Activated CD4-positive, alpha-beta T cell treated with anti-CD3 and anti-CD28 coated beads, Interleukin-2, Interleukin-6, amounts not matched to agents 100 ng/mL and 50 ng/mL, durations not matched to agents 16 hours and 8 hours (primary cell): ENCODE measurements around the gene CCR3.
"Not testable (repeated sequence)": the region's sequence is repeated elsewhere in the genome, so short reads cannot be mapped to it uniquely, and the experiment has no call there.

Experiments
- DNase-seq: peaks from one replicate; pipeline ENCODE4 v3.0.0-alpha.2; 2020

CCR3 gene

DNA sequence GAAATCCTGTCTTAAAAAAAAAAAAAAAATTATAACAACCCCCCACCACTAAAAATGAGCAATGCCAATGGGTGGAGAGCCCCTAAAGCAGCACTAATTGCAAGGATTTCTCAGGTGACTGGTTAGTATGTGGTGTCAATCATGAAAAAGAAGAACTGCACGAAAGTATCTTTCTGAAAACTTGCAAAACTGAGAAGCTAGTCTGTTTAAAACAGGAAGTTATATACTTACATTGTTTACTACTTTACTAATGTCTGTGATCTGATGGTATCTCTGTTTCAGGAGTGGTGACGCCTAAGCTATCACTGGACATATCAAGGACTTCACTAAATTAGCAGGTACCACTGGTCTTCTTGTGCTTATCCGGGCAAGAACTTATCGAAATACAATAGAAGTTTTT is at the start of gene CCR3:
Gene CCR3, plus strand, starts transcription at position 341 of the 400 bp plus-strand sequence. CDS start 22,699 bp downstream, outside the sequence.
- no peak for DNase-seq

DNA sequence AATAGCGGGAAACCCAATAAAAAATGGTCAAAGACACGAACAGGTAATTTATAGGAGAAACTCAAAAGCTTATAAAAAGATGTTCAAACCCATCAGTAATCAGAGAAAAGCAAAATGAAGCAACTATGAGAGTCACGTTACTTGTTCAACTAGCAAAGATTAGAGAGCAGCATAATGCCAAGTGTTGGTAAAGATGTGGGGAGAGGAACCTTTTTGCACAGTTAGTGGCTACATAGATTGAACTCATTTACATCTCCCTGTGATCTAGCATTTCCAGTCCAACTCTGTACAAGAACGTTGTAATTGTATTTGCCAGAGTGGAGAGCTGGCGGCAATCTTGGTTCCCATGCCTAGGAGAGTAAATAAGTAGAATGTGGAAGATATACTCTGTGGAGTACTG is 49.3 kb upstream of the CCR3 start:
- DNase-seq = no peak

DNA sequence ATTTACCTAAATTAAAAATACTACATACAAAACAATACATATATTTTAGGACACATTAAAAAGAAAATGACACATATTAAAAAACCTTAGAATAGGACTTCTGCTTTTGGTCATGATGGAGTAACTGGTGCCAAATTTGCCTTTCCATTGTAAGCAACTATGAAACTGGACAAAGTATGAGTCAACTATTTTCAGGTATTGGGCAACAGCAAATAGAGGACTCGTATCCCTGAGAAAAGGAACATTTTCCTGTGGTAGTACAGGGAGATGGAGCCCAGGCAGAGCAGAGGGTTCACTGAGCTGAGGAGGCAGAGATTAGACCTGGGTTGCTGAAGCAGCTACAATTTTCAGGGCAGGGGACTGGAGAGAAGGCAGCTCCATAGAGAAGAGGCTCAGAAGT is 48.8 kb upstream of the CCR3 start:
- DNase-seq = no peak

DNA sequence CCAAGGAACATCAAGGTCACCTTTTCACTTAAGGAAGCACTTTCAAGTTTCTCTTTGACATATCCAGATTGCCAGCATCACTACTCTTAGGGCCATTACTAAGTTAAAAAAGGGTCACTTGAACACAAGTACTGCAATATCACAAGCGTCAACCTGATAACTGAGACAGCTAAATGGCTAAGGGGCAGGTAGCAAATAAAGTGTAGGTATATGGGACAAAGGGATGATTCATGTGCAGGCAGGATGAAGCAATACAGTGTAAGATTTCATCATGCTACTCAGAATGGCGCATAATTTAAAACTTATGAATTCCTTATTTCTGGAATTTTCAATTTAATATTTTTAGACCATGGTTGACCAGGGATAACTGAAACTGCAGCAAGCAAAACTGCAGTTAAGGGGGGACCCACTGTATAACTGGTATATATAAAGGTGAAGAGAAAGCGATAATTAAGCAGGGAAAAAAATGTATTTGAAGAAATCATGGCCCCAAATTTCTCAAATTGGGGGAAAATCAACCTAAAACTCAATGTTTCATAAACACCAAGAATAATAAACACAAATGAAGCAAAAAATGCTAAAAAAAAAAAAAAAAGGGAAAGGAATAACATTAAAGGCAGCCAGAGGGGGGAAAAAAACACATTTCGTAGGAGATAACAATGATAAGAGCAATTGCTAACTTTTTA is 47.2 kb upstream of the CCR3 start:
- DNase-seq = no peak

DNA sequence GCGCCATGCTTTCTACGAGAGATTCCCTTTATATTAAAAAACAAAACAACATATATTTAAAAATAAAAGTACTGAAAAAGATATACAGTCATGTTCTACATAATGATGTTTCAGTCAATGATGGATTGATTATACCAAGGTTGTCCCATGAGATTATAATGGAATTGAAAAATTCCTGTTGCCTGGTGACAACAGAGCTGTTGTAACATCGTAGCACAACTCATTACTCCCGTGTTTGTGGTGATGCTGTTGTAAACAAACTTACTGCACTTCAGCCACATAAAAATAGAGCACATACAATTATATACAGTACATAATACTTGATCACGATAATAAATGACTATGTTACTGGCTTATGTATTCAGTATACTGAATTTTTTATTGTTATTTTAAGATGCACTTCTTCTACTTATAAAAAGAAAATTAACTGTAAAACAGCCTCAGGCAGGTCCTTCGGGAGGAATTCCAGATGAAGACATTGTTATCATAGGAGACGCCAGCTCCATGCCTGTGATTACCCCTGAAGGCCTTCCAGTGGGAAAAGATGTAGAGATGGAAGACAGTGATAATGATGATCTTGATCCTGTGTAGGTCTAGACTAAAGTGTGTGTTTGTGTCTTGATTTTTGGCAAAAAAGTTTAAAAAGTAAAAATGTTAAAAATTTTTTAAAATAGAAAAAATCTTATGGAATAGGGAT is 45.9 kb upstream of the CCR3 start:
- DNase-seq = no peak

DNA sequence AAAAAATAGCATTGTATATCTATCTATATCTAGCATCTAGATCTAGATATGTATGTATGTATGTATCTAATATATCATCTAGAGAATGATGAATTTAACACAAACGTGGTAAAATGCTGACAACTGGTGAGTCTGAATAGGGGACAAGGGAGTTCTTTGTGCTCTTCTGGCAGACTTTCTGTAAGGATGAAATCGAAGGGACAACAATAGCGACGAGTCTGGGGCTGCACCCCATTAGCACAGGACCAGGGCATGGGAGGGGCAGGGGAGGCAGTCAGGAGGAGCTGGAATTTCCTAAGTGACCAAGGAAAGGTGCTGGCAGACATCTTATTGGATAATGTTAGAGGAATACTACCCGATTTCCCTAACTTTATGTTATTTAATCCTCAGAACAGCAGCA is 42.0 kb upstream of the CCR3 start:
- no peak for DNase-seq

DNA sequence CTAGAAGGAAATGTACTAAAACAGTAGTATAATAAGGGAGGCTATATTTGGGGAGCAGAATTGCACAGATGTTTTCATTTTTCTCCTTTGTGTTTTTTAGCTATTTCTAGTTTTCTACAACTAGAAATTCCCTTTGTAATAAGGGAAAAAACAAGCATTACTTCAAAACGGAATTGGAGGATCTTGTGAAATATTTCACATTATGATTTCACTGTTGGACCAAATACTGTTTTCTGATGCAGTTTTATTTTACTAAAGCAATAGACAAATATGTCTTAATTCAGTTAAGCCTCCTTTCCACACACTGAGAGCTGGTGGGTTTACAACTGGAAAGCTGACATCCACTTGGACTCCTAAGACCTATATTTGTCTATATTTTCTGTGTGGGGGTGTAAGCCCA is 41.5 kb upstream of the CCR3 start:
- no peak for DNase-seq

DNA sequence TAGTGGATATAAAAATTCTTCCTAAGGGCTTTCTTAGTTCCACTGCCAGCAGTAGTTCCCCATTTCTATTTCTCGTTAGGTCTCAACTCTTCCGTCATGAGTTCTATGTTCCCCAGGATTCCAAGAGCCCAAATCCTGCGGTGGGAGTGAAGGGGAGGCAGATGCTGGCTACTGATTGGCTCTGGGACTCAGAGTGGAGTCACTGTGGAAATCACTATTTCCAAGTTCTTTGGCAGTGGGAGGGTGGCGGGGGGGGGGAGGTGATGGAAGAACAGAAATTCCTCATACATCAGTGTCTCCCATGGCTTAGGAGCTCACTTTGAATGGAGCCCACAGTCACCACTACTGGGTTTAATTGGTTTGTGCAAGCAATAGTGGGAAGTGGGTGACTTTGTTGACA is 39.7 kb upstream of the CCR3 start:
- no peak for DNase-seq

DNA sequence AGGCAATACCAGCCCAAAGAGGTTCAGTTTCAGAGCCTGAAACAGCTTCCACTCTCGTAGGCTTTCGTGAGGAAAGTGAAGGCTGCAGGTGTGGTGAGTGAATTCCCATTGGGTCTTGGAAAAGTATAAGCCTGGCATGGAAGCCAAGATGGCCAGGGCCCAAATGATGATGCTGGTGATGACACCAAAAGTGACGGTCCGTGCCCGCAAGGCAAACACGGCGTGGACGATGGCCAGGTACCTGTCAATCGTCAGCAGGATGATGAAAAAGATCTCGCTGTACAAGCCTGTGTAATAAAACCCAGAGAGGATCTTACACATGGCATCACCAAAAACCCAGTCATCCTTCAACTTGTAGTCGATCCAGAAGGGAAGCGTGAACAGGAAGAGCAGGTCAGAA is 38.6 kb upstream of the CCR3 start:
- no peak for DNase-seq

DNA sequence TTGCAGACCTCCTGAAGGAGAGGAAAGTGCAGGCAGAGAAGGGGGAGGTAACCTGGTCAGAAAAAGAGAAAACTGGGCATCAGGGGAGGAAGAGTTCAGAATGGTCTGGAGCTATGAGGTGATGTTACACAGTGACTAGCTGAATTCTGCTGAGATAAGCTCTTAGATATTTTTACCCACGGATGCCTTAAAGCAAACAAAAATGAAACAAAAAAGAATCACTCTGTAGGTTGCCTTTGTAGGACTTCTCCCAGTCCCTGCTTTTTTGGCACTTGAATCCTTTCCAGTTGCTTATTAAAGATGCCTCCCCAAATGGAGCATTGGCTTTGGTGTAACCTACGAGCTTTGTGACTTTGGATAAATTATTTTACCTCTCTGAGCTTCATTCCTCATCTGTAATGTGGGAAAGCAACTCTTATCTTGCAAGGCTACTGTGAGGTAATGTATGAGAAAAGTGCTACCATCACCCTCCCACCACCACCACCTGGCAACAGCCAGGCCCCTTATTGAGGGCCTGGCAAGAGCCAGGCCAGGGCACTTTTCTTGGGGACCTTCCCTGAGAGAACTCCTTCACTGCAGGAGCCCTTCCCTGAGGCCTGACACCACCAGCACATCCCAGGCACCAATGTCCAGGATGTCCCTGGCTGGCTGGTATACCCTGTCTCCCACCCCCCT is 36.8 kb upstream of the CCR3 start:
- no peak for DNase-seq

DNA sequence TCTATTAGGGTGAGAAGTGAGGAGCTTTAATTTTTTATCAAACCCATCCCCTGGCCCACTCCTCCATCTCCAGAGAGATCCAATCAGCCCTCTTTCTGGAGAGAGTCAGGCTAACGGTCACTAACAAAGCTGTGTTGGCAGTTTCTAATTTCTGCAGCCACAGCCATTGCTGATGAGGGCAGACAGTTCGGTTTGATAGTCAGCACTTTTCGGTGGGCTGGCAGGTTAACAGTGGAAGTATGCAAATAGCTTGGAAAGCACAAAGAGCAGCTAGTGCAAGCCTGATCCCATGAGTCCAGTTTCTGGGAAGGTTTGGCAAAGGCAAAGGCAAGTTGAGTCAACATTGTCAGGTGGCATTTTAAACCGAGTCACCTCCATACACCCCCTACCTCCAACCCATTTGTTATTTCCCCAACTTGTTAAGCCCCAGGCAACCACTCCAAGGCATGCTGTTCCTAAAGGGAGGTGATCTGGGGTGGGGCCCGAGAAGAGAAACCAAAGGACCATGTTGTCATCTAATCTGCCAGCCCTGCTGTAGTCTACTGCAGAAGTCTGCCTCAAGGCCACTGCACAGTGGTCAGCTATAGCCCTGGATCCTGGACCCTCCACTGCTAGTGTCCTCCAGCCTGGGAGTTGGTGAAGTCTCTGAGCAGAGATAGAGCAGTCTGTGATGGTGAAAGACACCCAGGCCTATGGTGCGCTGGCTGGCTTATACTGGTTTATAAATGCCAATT is 35.8 kb upstream of the CCR3 start:
- no peak for DNase-seq

DNA sequence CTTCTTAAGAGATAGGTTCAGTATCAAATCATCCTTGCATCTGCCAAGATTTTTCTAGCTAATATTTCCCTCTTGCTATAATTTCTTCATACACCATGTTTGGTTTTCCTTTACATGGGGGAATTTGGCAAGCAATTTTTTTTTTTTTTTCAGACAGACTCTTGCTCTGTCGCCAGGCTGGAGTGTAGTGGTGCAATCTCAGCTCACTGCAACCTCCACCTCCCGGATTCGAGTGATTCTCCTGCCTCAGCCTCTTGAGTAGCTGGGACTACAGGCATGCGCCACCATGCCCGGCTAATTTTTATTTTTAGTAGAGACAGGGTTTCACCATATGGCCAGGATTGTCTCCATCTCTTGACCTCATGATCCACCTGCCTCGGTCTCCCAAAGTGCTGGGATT is 34.7 kb upstream of the CCR3 start:
- DNase-seq = not testable (repeated sequence)

DNA sequence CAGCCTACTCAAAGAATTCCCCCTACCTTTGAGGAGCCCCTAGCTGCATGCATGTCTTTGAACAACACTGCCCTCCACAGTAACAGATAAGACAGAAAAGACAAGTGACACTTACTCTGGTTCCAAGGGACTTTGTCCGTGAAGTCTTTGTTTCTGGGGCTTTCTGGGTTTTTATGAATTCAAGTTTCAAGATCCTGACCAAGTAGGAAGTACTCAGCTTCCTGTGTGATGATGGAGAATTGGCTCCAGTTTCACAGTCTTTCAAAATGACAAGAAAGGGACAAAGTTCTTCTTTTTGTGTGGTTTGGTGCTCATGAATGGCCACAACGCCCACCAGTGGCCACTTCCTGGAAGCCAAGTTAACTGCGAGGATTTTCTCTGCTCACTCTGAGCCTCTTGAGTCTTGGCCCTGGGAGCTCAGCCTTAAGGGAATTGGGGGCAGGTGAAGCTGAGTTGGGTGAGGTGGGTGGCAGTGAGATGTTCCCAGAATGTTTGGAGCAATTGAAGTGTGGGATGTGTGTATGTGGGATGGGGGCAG is 34.0 kb upstream of the CCR3 start, which contains the start of gene CCR1:
Gene CCR1, minus strand, starts transcription at position 147 of the 538 bp plus-strand sequence. CDS start 4,000 bp downstream, outside the sequence.
- peak; percentile 75 for DNase-seq

DNA sequence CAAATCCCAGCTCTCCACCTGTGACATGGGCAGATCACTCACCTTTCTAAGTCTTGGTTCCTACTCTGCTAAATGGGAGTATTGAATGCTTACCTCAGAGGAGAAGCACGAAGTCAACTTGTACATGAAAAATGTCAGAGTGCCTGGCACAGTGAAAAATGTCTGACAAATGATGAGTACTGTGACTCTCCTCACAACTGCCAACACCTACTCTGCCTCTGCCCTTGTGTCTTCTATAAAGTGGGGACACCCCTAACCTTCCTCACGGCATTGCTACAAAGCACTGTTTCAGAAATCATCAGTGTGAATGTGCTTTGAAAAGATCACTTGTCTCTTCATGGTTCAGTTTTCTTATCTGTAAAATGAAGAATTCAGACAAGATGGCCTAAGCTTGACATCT is 33.2 kb upstream of the CCR3 start:
- no peak for DNase-seq

DNA sequence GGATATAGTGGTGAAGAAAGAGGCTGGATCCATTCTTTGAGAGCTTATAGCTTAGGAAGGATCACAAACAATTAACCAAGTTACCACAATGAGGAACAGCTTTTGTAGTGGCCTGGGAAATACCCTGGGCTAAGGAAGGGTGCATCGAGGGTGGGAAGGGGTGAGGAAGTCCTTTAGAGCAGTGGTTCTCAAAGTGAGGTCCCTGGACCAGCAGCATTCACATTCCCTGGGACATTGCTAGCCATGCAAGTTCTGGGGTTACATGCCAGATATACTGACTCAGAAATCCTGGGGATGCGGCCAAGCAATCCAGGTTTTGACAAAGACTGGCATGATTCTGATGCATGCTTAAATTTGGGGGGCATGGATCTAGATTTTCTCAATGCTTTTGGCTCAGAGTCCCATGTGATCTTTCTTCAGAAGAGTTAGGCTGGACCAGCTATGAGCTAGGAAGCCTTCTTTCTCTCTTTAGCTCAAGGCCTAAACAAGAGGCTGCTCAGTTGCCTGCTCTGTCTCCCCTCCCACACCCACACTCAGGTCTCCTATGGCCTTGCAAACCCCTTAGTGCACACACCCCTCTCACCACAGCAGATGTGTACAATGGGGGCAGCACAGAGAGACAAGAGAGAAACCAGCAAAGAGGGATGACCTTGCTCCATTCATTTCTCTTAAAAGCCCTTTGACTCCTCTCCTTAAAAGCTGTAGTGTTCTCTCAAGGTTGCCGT is 32.4 kb upstream of the CCR3 start:
- DNase-seq = no peak

DNA sequence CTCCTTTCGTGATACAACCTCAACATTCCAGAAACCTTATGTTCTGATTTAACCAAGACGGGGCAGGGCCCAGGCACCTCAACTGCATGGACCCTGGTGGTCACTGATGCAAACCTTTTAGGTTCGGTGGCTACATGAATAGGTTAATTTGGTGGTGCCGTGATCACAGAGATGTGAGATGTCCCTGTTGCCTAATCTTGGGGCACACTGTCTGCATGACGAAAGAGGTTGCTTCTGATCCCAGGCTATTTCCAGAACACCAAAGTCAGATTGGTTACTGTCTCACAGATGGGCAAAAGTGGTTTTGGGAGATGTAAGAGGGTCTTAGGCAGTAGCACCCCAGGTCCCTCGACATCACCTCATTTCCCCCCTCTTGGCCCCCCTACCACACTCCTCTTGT is 30.2 kb upstream of the CCR3 start:
- DNase-seq = no peak

DNA sequence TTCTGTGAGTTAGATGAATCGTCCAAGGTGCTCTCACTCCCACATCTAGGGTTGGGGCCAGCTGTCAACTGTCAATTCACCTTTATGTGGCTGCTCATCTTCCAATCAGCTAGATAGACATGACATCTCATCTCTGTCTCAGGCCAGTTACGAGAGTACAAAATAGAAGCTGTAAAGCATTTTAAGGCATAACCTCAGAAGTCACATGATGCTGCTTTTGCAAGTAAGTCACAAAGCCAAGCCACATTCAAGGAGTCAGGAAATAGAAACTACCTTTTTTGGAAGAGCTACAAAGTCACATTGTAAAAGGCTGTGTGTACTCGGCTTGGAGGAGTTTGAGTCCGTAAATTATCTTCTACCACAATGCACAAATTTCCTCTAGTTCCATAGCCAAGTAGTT is 29.1 kb upstream of the CCR3 start:
- DNase-seq = peak; percentile 48

DNA sequence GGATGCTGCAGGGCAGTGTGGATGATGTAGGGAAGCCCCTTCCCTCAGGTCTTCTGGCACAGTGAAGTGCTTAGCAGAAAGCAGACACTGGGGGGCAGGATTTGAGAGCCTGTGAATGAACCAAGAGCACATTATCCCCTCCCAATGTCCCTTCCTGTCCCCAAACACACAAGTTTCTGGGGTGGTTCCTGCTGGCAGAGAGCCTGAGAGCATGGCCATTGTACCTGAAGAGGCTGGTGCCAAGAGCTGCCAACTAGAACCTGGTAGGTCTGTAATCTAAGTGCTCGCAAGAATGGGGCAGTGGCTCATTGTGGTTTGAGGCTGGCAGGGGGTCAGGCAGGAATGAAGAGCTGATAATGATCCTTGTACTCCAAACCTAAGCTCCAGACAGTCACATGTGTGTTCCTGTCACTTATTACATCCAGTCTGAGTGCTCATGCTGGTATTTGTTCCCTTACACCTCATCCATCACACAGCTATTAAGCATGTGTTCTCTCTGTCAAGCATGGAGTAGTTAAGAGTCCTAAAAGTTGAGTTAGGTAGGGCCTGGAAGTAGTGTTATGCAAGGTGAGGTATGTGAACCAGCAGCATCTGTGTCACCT is 27.4 kb upstream of the CCR3 start:
- DNase-seq = peak; percentile 44

DNA sequence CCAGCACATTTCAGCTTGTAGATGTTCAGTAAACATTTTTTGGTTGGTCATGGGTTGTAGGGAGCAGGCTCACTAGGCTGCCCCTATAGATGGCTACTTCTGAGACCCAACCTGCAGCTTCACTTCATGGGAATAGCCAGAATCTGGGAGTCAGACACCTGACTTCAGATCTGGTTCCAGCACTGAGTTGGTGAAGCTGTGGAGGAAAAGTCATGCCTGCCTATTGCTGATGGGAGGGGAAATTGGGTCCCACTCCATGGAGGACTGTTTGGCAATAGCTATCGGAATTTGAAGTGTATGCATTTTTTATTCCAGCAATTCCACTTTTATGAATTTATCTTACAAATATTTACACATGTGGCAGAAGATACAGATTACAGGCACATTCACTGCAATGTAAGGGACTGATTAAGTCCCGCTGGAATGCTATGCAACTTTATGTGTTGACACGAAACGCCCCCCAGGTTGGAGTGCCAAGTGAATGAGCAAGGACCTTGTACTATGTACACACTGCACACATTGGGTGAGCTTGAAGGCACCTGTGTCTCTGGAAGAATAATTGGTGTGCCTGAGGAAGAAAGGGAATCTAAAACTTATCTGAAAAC is 26.3 kb upstream of the CCR3 start:
- DNase-seq = no peak

DNA sequence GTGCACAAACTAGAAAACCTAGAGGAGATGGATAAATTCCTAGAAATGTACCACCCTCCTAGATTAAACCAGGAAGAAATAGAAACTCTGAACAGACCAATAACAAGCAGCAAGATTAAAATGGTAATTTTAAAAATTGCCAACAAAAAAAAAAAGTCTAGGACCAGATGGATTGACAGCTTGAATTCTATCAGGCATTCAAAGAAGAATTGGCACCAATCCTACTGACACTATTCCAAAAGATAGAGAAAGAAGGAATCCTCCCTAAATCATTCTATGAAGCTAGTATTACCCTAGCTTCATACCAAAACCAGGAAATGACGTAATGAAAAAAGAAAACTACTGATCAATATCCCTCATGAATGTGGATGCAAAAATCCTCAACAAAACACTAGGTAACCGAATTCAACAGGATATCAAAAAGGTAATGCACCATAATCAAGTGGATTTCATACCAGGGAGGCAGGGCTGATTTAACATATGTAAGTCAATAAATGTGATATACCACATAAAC is 24.0 kb upstream of the CCR3 start:
- no peak for DNase-seq

DNA sequence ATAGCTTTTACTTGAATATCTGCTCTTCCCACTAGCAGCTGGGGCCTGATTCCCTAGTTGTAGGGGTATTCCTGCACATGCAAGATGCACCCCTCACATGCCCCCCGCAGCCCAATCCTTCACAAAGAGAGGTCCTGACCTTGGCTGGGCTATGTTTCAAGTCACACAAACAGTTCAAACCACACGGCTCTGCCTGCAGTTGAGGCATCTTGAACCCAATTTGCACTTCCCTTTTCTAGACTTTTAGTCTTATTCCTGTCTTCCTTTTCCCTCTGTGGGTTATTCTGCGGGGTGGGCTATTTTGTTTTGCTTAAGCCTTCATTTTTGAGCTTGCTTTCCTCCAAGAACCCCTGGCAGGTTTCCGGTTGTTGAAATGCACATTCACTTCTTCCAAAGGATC is 20.9 kb upstream of the CCR3 start:
- no peak for DNase-seq
